ENCODE data around the gene CFDP1. TPM values are rescaled to one million over a fixed set of nuclear protein-coding genes. Genes with fewer than 3 reads are reported as not detected.

CFDP1 gene
- polyA plus RNA-seq, 1 donor (not counting 4 experiments of a cell fraction or from before 2014, with no cell fraction given), result 42.1 TPM

DNA sequence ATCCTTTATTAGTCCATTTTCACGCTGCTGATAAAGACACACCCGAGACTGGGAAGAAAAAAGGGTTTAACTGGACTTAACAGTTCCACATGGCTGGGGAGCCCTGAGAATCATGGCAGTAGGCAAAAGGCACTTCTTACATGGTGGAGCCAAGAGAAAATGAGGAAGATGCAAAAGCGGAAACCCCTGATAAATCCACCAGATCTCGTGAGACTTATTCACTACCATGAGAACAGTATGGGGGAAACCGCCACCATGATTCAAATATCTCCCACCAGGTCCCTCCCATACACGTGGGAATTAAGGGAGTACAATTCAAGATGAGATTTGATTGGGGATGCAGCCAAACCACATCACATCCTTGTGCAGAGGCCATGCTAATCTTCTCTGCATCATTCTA lies 146.9 kb downstream of the CFDP1 start:
- H3K9ac ChIP-seq (ENCODE audit: control insufficient read depth, extremely low read depth, insufficient read depth, low read length), result no peak overlapping the region
- no peaks in the 10 kb centered on the region for H4K20me1 ChIP-seq (ENCODE audit: control insufficient read depth, extremely low read depth, insufficient read depth, low read length)
- no peak overlapping the region for H3K4me3 ChIP-seq (ENCODE audit: control insufficient read depth in 2 of 3, extremely low read depth in 1 of 3, insufficient read depth in 2 of 3, low read depth in 1 of 3, low read length in 3 of 3)
- no peaks in the 10 kb centered on the region for H3K79me2 ChIP-seq (ENCODE audit: control insufficient read depth, insufficient read depth, low read length)
- FAIRE-seq (no peak), DNase-seq (ENCODE audit: low read depth, low spot score) (no peak)
- no peaks in the 10 kb centered on the region for H3K9me1 ChIP-seq (ENCODE audit: control insufficient read depth, extremely low read depth, insufficient read depth, low read length)
- H3K36me3 ChIP-seq (ENCODE audit: control insufficient read depth in 2 of 2, extremely low read depth in 1 of 2, insufficient read depth in 2 of 2, low read length in 2 of 2), result peaks cover 1 to 4% of the 10 kb centered on the region in 2 experiments
- H3K4me1 ChIP-seq (ENCODE audit: control insufficient read depth, extremely low read depth, insufficient read depth, low read length), result peaks cover 35% of the 10 kb centered on the region
- H3K4me2 ChIP-seq (ENCODE audit: control insufficient read depth, extremely low read depth, insufficient read depth, low read depth, low read length), result no peak overlapping the region
- no peak overlapping the region for H3K27ac ChIP-seq (ENCODE audit: control insufficient read depth, insufficient read depth, low read length)
- H2AFZ ChIP-seq (ENCODE audit: control insufficient read depth, low read length), result no peak overlapping the region
- dilution Hi-C loops (cut with MboI; ENCODE audit: extremely low pct_ligation_motif_present, low sequenced_read_pairs), result no loop called here
- no peaks in the 10 kb centered on the region for H3K9me3 ChIP-seq (ENCODE audit: control insufficient read depth, low read depth, low read length)
- TF ChIP-seq, protein P1, sequence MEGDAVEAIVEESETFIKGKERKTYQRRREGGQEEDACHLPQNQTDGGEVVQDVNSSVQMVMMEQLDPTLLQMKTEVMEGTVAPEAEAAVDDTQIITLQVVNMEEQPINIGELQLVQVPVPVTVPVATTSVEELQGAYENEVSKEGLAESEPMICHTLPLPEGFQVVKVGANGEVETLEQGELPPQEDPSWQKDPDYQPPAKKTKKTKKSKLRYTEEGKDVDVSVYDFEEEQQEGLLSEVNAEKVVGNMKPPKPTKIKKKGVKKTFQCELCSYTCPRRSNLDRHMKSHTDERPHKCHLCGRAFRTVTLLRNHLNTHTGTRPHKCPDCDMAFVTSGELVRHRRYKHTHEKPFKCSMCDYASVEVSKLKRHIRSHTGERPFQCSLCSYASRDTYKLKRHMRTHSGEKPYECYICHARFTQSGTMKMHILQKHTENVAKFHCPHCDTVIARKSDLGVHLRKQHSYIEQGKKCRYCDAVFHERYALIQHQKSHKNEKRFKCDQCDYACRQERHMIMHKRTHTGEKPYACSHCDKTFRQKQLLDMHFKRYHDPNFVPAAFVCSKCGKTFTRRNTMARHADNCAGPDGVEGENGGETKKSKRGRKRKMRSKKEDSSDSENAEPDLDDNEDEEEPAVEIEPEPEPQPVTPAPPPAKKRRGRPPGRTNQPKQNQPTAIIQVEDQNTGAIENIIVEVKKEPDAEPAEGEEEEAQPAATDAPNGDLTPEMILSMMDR (optimal IDR thresholded peaks at IDR 0.05 in 1 of 3, IDR thresholded peaks at IDR 0.05 in 1 of 3, conservative IDR thresholded peaks at IDR 0.05 in 1 of 3; ENCODE audit: extremely low read depth in 1 of 3, insufficient read depth in 2 of 3, low read length in 3 of 3), result no peak
- no peak for TF ChIP-seq EZH2 (IDR thresholded peaks at IDR 0.05; ENCODE audit: low read length)
- no peaks in the 10 kb centered on the region for H3K27me3 ChIP-seq (ENCODE audit: control insufficient read depth, extremely low read depth, insufficient read depth, low read length)

DNA sequence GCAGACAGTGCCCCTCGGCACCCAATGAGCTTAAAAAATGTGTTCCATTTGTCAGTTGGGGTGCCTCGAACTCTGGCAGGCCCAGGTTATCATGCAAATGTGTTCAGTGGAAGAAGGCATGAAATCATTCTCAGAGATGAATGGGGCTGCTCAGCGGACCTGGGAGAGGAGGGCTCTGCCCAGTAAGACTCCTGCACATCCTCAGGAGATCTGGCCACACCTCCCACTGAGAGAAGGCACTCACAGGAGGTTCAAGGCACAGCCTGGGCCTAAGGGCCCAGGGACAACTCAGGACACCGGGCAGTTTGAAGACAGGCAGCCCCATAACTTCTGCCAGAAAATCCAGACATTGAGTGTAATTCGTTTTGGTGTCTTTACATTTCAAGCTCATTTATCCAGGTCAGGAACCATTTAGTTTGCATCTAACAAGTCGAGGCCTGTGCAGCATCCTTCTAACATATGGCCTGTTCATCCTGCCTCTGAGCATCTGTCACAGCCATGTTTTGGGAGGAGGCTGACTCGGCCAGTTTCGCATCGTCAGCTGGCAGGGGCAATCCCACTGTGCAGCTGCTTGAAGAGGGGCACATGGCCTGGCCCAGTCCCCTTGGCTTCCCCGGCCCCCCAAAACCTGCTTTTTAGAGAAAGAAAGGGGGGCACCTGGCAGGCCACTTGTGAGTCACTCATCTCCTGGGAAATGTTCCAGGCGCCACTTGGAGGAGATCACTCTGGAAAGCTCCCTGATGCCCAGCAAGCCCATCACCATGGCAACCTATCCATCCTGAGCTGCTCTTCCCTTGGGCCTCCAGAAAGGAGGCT lies 150.6 kb downstream of the CFDP1 start:
- H3K9me1 ChIP-seq (ENCODE audit: control insufficient read depth, extremely low read depth, insufficient read depth, low read length), result no peaks in the 10 kb centered on the region
- no peaks in the 10 kb centered on the region for H3K36me3 ChIP-seq (ENCODE audit: control insufficient read depth in 2 of 2, extremely low read depth in 1 of 2, insufficient read depth in 2 of 2, low read length in 2 of 2)
- no peaks in the 10 kb centered on the region for H3K27me3 ChIP-seq (ENCODE audit: control insufficient read depth, extremely low read depth, insufficient read depth, low read length)
- TF ChIP-seq, protein P1 (optimal IDR thresholded peaks at IDR 0.05 in 1 of 3, IDR thresholded peaks at IDR 0.05 in 1 of 3, conservative IDR thresholded peaks at IDR 0.05 in 1 of 3; ENCODE audit: extremely low read depth in 1 of 3, insufficient read depth in 2 of 3, low read length in 3 of 3), result no peak
- no peak for TF ChIP-seq EZH2 (IDR thresholded peaks at IDR 0.05; ENCODE audit: low read length)
- H3K27ac ChIP-seq (ENCODE audit: control insufficient read depth, insufficient read depth, low read length), result peak overlapping the region; percentile 31
- no peaks in the 10 kb centered on the region for H4K20me1 ChIP-seq (ENCODE audit: control insufficient read depth, extremely low read depth, insufficient read depth, low read length)
- no peak for DNase-seq (ENCODE audit: low read depth, low spot score)
- H2AFZ ChIP-seq (ENCODE audit: control insufficient read depth, low read length), result no peak overlapping the region
- no peaks in the 10 kb centered on the region for H3K9me3 ChIP-seq (ENCODE audit: control insufficient read depth, low read depth, low read length)
- H3K4me1 ChIP-seq (ENCODE audit: control insufficient read depth, extremely low read depth, insufficient read depth, low read length), result peaks cover 40% of the 10 kb centered on the region
- dilution Hi-C loops (cut with MboI; ENCODE audit: extremely low pct_ligation_motif_present, low sequenced_read_pairs), result no loop called here
- H3K4me3 ChIP-seq (ENCODE audit: control insufficient read depth in 2 of 3, extremely low read depth in 1 of 3, insufficient read depth in 2 of 3, low read depth in 1 of 3, low read length in 3 of 3), result peak overlapping the region in 1 of 3 experiments; percentile 12
- FAIRE-seq, result peak; percentile 82
- H3K9ac ChIP-seq (ENCODE audit: control insufficient read depth, extremely low read depth, insufficient read depth, low read length), result peak overlapping the region; percentile 33
- H3K79me2 ChIP-seq (ENCODE audit: control insufficient read depth, insufficient read depth, low read length), result no peaks in the 10 kb centered on the region
- H3K4me2 ChIP-seq (ENCODE audit: control insufficient read depth, extremely low read depth, insufficient read depth, low read depth, low read length), result peak overlapping the region; percentile 20

Data from keratinocyte (primary cell).